ENCODE data around the gene LNX1.

DNA sequence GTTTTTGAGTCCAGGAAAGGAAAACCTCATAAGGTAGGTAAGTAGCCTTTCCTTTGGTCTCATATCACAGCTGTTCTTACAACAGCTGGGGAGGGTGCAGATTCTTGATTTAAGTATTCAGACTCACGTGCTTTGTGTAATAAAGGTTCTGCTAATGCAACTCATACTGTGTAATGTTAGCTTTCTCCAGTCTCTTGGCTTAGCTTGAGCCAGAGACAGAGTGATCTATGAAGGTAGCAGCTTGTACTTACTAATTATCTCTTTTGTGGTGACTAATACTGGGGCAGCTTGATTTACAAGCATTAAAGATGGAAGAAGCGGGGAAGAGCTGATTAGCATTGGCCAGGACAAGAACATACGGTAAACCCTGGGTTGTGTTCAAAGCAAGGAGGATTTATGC is 80.3 kb downstream of the LNX1 start:
- TF ChIP-seq, protein P1, sequence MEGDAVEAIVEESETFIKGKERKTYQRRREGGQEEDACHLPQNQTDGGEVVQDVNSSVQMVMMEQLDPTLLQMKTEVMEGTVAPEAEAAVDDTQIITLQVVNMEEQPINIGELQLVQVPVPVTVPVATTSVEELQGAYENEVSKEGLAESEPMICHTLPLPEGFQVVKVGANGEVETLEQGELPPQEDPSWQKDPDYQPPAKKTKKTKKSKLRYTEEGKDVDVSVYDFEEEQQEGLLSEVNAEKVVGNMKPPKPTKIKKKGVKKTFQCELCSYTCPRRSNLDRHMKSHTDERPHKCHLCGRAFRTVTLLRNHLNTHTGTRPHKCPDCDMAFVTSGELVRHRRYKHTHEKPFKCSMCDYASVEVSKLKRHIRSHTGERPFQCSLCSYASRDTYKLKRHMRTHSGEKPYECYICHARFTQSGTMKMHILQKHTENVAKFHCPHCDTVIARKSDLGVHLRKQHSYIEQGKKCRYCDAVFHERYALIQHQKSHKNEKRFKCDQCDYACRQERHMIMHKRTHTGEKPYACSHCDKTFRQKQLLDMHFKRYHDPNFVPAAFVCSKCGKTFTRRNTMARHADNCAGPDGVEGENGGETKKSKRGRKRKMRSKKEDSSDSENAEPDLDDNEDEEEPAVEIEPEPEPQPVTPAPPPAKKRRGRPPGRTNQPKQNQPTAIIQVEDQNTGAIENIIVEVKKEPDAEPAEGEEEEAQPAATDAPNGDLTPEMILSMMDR (IDR thresholded peaks at IDR 0.05) = no peak
- TF ChIP-seq POLR2A (IDR thresholded peaks at IDR 0.05) (no peak), EP300 (IDR thresholded peaks at IDR 0.05) (no peak)

Measured in tibial nerve (tissue), 4 donors.